Kidney tubule cell (primary cell): ENCODE results near the gene MDN1.
A peak's percentile ranks its signal among the peaks of the same experiment; 100 is the strongest.
"Not testable (repeated sequence)": the region's sequence is repeated elsewhere in the genome, so short reads cannot be mapped to it uniquely, and the experiment has no call there.

Experiments used
- DNase-seq: peaks from one replicate; pipeline ENCODE4 v3.0.0-alpha.2; 2018; ENCODE audit warnings: low spot score

Gene MDN1

GRCh38 chr6:89813422-89813821 is 6.2 kb downstream of the MDN1 start:
- not testable (repeated sequence) for DNase-seq

GRCh38 chr6:89807581-89807980 is 12.0 kb downstream of the MDN1 start:
- DNase-seq = no peak

GRCh38 chr6:89805814-89806371 is 13.7 kb downstream of the MDN1 start:
- no peak for DNase-seq

GRCh38 chr6:89803271-89803670 is 16.3 kb downstream of the MDN1 start:
- peak; percentile 23 for DNase-seq

- no peak for DNase-seq
These were observed 19.8 kb downstream of the MDN1 start for GRCh38 chr6:89799756-89800155.

- DNase-seq = no peak
These were observed 20.5 kb downstream of the MDN1 start for GRCh38 chr6:89799096-89799495.

GRCh38 chr6:89797317-89797716 is 22.3 kb downstream of the MDN1 start:
- DNase-seq = no peak

GRCh38 chr6:89794324-89794723 is 25.3 kb downstream of the MDN1 start:
- DNase-seq = no peak

GRCh38 chr6:89793586-89793985 is 26.0 kb downstream of the MDN1 start:
- DNase-seq = no peak

GRCh38 chr6:89792881-89793280 is 26.7 kb downstream of the MDN1 start:
- peak; percentile 48 for DNase-seq

GRCh38 chr6:89790403-89790802 is 29.2 kb downstream of the MDN1 start:
- DNase-seq = no peak

GRCh38 chr6:89789980-89790379 is 29.6 kb downstream of the MDN1 start:
- DNase-seq = no peak

- DNase-seq = no peak
These were observed 31.8 kb downstream of the MDN1 start for GRCh38 chr6:89787660-89788328.

GRCh38 chr6:89786970-89787369 is 32.6 kb downstream of the MDN1 start:
- no peak for DNase-seq

- DNase-seq = no peak
These were observed 34.8 kb downstream of the MDN1 start for GRCh38 chr6:89784838-89785237.

GRCh38 chr6:89783293-89783692 is 36.3 kb downstream of the MDN1 start:
- not testable (repeated sequence) for DNase-seq

GRCh38 chr6:89782222-89782621 is 37.4 kb downstream of the MDN1 start:
- no peak for DNase-seq

GRCh38 chr6:89781070-89782034 is 38.2 kb downstream of the MDN1 start:
- no peak for DNase-seq

- DNase-seq = no peak
These were observed 42.1 kb downstream of the MDN1 start for GRCh38 chr6:89777455-89777854.

GRCh38 chr6:89776583-89777233 is 42.9 kb downstream of the MDN1 start:
- no peak for DNase-seq

GRCh38 chr6:89775150-89775549 is 44.4 kb downstream of the MDN1 start:
- no peak for DNase-seq

- DNase-seq = no peak
These were observed 50.0 kb downstream of the MDN1 start for GRCh38 chr6:89769572-89769971.
